Testis (tissue), 3 donors: ENCODE measurements around the gene NOSIP. TPM values are rescaled to one million over a fixed set of nuclear protein-coding genes. Genes with fewer than 3 reads are reported as not detected.

Experiments
- DNase-seq: peaks from one replicate; pipeline ENCODE4 v3.0.0-alpha.2; 2019
- H3K27ac ChIP-seq, 2 donors: fragments of 200-600 bp; sonication (generic); one replicate each; pipeline ENCODE4 v1.5.1; 2019
- H3K27me3 ChIP-seq: fragments of 200-600 bp; sonication (generic); one replicate; pipeline ENCODE4 v1.5.1; 2019
- H3K36me3 ChIP-seq: fragments of 200-600 bp; sonication (generic); one replicate; pipeline ENCODE4 v1.5.1; 2017; ENCODE audit warnings: low read depth; ENCODE audit errors: missing control alignments
- H3K4me1 ChIP-seq: fragments of 200-600 bp; sonication (generic); one replicate; pipeline ENCODE4 v1.5.1; 2019
- H3K4me3 ChIP-seq, 2 donors: fragments of 200-600 bp; sonication (generic); one replicate each; pipeline ENCODE4 v1.5.1; 2017 to 2019
- H3K9me3 ChIP-seq: fragments of 200-600 bp; sonication (generic); one replicate; pipeline ENCODE4 v1.5.1; 2017
- POLR2A ChIP-seq: fragments of 450-650 bp; IDR thresholded peaks from one replicate; pipeline ENCODE4 v1.6.1; 2017; ENCODE audit warnings: antibody characterized with exemption, mild to moderate bottlenecking, moderate library complexity
- WGBS, 2 donors: methylation state at CpG; one replicate each; pipeline ENCODE4 v1.1.5; 2018; 5-methylcytosine and 5-hydroxymethylcytosine counted together
- intact Hi-C: fragments of 100-400 bp; cut with DNase I; formaldehyde crosslinking; loops from one replicate; pipeline ENCODE4 v1.15.1; 2023; ENCODE audit warnings: low total_unique reads
- polyA plus RNA-seq: library from polyadenylated mRNA; stranded (reverse); fragments of 350-450 nt; fragmentation: Illumina TruSeq; extraction: RNeasy Lipid Tissue Mini Kit (QIAGEN cat#74804); gene quantifications from one replicate; pipeline ENCODE4 v1.2.3, GENCODE V29; 2014; ENCODE audit warnings: low read depth, low replicate concordance; ENCODE audit not compliant: insufficient read depth
- total RNA-seq, 2 donors: library from RNA; depleted of rRNA; stranded (reverse); fragments of >200 nt; gene quantifications; one replicate each; pipeline ENCODE4 v1.2.3, GENCODE V29; 2016
- TF ChIP-seq, protein P1 (sequence below), 3 experiments: fragments of 450-650 bp in 2 of 3; fragments of 200-600 bp in 1 of 3; sonication (generic) in 1 of 3; IDR thresholded peaks; one replicate each; pipeline ENCODE4 v1.5.1; 2016 to 2019; ENCODE audit warnings: antibody characterized with exemption in 3 of 3, mild to moderate bottlenecking in 2 of 3, moderate library complexity in 1 of 3

NOSIP gene
- total and polyA plus RNA-seq, 3 donors from 2014 or later: 145 to 241 (median 151) TPM

GRCh38 chr19:49556412-49557398 lies 23.7 kb downstream of the NOSIP start:
- Histone ChIP-seq H3K9me3 (no peaks in the 10 kb centered on the region), H3K27ac (no peak overlapping the region), H3K4me1 (peaks cover 11% of the 10 kb centered on the region), H3K36me3 (no peaks in the 10 kb centered on the region), H3K4me3 (peak overlapping the region in 1 of 2 donors; percentile 6), H3K27me3 (no peaks in the 10 kb centered on the region)
- DNase-seq: no peak
- 70% methylated on average over 24 to 64 of the region's 66 CpGs for WGBS, 2 donors
- TF ChIP-seq, protein P1, sequence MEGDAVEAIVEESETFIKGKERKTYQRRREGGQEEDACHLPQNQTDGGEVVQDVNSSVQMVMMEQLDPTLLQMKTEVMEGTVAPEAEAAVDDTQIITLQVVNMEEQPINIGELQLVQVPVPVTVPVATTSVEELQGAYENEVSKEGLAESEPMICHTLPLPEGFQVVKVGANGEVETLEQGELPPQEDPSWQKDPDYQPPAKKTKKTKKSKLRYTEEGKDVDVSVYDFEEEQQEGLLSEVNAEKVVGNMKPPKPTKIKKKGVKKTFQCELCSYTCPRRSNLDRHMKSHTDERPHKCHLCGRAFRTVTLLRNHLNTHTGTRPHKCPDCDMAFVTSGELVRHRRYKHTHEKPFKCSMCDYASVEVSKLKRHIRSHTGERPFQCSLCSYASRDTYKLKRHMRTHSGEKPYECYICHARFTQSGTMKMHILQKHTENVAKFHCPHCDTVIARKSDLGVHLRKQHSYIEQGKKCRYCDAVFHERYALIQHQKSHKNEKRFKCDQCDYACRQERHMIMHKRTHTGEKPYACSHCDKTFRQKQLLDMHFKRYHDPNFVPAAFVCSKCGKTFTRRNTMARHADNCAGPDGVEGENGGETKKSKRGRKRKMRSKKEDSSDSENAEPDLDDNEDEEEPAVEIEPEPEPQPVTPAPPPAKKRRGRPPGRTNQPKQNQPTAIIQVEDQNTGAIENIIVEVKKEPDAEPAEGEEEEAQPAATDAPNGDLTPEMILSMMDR (IDR thresholded peaks at IDR 0.05): no peak
- TF ChIP-seq POLR2A: no peak
- intact Hi-C loops: no loop called here

DNA sequence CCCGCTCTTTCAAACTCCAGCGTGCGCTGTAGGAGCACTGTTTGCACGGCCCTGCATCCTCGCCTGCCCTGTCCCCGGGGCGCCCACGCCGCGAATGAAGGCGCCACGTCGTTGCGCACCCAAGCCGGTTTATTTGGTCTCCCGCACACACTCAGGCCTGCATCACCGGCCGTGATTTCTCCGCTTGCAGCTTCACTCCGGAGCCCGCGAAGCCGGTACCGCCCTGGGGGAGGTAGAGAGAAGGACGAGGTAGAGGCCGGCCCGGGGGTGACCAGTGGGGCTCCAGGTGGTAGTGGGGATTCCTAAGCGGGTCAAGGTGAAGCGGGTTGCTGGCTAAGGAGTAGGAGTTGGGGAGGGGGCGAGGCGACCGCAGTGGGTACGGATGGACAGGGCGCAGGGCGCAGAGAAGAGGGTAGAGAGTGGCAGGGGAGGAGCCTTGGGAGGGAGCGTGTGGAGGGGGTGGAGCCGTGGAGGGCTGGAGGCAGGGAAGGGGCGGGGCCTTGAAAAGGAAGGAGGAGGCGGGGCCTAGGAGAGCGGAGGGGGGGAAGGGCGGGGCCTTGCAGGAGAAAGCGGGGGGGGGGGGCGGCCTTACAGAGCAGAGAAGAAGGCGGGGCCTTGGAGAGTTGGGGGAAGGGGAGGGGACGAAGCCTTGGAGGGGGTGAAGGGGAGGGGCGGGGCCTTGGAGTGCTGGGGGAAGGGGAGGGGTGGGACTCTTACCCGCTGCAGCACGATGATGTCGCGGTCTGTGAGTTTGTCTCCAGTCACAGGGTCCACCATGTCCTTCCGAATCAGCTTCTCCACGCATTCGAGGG lies 24.6 kb downstream of the NOSIP start:
- Histone ChIP-seq H3K36me3 (no peaks in the 10 kb centered on the region), H3K27ac (peak overlapping the region in 1 of 2 donors; percentile 14)
- intact Hi-C loops: no loop called here

DNA sequence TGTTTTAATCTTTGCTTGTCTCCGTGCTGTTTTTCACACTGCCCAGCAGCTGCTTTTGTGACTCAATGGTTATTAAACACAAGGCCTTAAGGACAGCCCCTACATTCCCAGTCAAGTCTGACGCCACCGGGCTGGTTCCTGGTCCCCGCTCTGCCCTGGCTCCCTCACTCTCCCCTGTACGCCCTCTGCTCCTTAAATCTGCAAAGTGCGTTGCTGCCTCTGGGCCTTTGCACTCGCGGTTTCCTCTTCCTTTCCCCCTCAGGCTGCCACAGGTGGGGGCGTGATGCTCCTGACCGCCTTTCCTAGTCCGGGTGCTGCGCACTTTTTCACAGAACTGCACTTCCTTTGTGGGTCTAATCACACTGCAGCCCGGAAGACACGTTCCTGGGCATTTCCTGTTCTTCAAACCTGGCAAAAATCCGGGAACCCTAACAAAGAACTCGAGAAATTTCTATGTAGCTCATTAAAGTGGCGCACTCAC lies 25.6 kb downstream of the NOSIP start:
- TF ChIP-seq POLR2A: no peak
- TF ChIP-seq, protein P1 (IDR thresholded peaks at IDR 0.05): no peak
- Histone ChIP-seq H3K27ac (peak overlapping the region in 1 of 2 donors; percentile 24), H3K4me3 (no peak overlapping the region), H3K27me3 (no peaks in the 10 kb centered on the region), H3K36me3 (no peaks in the 10 kb centered on the region), H3K4me1 (peaks cover 6% of the 10 kb centered on the region), H3K9me3 (no peaks in the 10 kb centered on the region)
- no peak for DNase-seq
- intact Hi-C loops: no loop called here
- 38 to 68% methylated on average over 17 of the region's 17 CpGs for WGBS, 2 donors

More for the DNA sequence above, 24.6 kb downstream of the NOSIP start:
- WGBS, 2 donors: 67 to 68% methylated on average over 47 of the region's 53 CpGs
- no peaks in the 10 kb centered on the region for H3K27me3 ChIP-seq
- no peaks in the 10 kb centered on the region for H3K9me3 ChIP-seq
- peak overlapping the region in 1 of 2 donors; percentile 29 for H3K4me3 ChIP-seq
- peaks cover 11% of the 10 kb centered on the region for H3K4me1 ChIP-seq
- TF ChIP-seq, protein P1 (IDR thresholded peaks at IDR 0.05): no peak
- TF ChIP-seq POLR2A: no peak
- DNase-seq: peak; percentile 86

DNA sequence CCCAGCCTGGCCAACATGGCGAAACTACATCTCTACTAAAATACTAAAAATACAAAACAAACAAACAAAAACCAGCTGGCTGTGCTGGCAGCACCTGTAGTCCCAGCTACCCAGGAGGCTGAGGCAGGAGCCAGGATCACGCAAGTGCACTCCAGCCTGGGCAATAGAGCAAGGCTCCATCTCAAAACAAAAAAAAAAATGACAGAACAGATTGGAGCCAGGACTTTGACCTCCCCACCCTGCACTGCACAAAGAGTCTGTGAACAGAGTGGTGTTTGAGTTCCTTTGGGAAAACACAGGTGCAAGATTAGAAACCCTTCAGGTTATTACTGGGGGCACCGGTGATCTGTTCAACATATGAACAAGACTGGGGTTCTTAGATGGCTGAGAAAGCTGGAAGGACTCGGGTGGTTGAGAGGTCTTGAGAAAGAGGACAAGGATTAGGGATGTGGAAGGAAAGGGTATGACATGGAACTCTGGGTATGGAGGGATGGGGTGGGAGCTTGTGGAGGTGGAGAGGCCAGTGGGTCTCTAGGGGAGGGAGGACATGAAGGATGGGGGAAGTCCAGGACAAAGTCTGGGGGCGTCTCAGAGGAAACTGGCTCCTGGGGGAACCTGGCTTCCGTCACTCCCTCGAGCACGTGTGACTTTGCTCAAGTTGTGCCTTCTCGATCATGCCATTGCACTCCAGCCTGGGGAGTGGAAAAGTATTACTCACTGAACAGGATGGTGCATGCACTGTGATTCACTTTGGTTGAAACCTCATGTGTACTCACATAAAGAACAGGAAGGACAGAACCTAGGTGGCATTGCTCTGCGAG lies 26.7 kb downstream of the NOSIP start:
- H3K4me1 ChIP-seq: peaks cover 6% of the 10 kb centered on the region
- H3K27me3 ChIP-seq: no peaks in the 10 kb centered on the region
- intact Hi-C loops: no loop called here
- no peak for DNase-seq
- 58 to 65% methylated on average over 10 of the region's 10 CpGs for WGBS, 2 donors
- H3K36me3 ChIP-seq: no peaks in the 10 kb centered on the region
- TF ChIP-seq POLR2A: no peak
- TF ChIP-seq, protein P1 (IDR thresholded peaks at IDR 0.05): no peak
- H3K4me3 ChIP-seq: no peak overlapping the region
- H3K27ac ChIP-seq: peak overlapping the region in 1 of 2 donors; percentile 53
- H3K9me3 ChIP-seq: no peaks in the 10 kb centered on the region
